ENCODE measurements around the gene TBC1D1.
"Not testable (repeated sequence)": the region's sequence is repeated elsewhere in the genome, so short reads cannot be mapped to it uniquely, and the experiment has no call there.

Gene TBC1D1

GRCh38 chr4:37889849-37890800 is 759 bp upstream of the TBC1D1 start:
- DNase-seq (ENCODE audit: low read depth): no peak

- no peak for DNase-seq (ENCODE audit: low read depth)
Measured at GRCh38 chr4:37891260-37892159, 626 bp downstream of the TBC1D1 start.

GRCh38 chr4:37892641-37893040 is 1.8 kb downstream of the TBC1D1 start:
- DNase-seq (ENCODE audit: low read depth): no peak

GRCh38 chr4:37893164-37893563 is 2.3 kb downstream of the TBC1D1 start:
- DNase-seq (ENCODE audit: low read depth): no peak

GRCh38 chr4:37895271-37895670 is 4.4 kb downstream of the TBC1D1 start:
- no peak for DNase-seq (ENCODE audit: low read depth)

GRCh38 chr4:37896206-37896860 is 5.4 kb downstream of the TBC1D1 start:
- DNase-seq (ENCODE audit: low read depth): no peak

- DNase-seq (ENCODE audit: low read depth): no peak
Measured at GRCh38 chr4:37902212-37902611, 11.3 kb downstream of the TBC1D1 start.

- DNase-seq (ENCODE audit: low read depth): no peak
Measured at GRCh38 chr4:37902738-37903693, 12.1 kb downstream of the TBC1D1 start.

GRCh38 chr4:37903901-37904300 is 13.0 kb downstream of the TBC1D1 start:
- DNase-seq (ENCODE audit: low read depth): no peak

- DNase-seq (ENCODE audit: low read depth): no peak
Measured at GRCh38 chr4:37904824-37905223, 13.9 kb downstream of the TBC1D1 start.

GRCh38 chr4:37905533-37906169 is 14.8 kb downstream of the TBC1D1 start:
- no peak for DNase-seq (ENCODE audit: low read depth)

- DNase-seq (ENCODE audit: low read depth): no peak
Measured at GRCh38 chr4:37908488-37909331, 17.8 kb downstream of the TBC1D1 start.

- DNase-seq (ENCODE audit: low read depth): no peak
Measured at GRCh38 chr4:37909332-37910090, 18.6 kb downstream of the TBC1D1 start.

- DNase-seq (ENCODE audit: low read depth): no peak
Measured at GRCh38 chr4:37910091-37910486, 19.2 kb downstream of the TBC1D1 start.

GRCh38 chr4:37914539-37914938 is 23.7 kb downstream of the TBC1D1 start:
- DNase-seq (ENCODE audit: low read depth): no peak

GRCh38 chr4:37917388-37917787 is 26.5 kb downstream of the TBC1D1 start:
- no peak for DNase-seq (ENCODE audit: low read depth)

- DNase-seq (ENCODE audit: low read depth): no peak
Measured at GRCh38 chr4:37918653-37919052, 27.8 kb downstream of the TBC1D1 start.

GRCh38 chr4:37922328-37922727 is 31.4 kb downstream of the TBC1D1 start:
- no peak for DNase-seq (ENCODE audit: low read depth)

GRCh38 chr4:37923089-37923488 is 32.2 kb downstream of the TBC1D1 start:
- not testable (repeated sequence) for DNase-seq (ENCODE audit: low read depth)
